Testis (tissue), 3 donors: ENCODE measurements around the gene C11orf21. TPM values are rescaled to one million over a fixed set of nuclear protein-coding genes. Genes with fewer than 3 reads are reported as not detected.

ENCODE experiments used
- DNase-seq: peaks from one replicate; pipeline ENCODE4 v3.0.0-alpha.2; 2019
- H3K27ac ChIP-seq, 2 donors: fragments of 200-600 bp; sonication (generic); one replicate each; pipeline ENCODE4 v1.5.1; 2019
- H3K27me3 ChIP-seq: fragments of 200-600 bp; sonication (generic); one replicate; pipeline ENCODE4 v1.5.1; 2019
- H3K36me3 ChIP-seq: fragments of 200-600 bp; sonication (generic); one replicate; pipeline ENCODE4 v1.5.1; 2017; ENCODE audit warnings: low read depth; ENCODE audit errors: missing control alignments
- H3K4me1 ChIP-seq: fragments of 200-600 bp; sonication (generic); one replicate; pipeline ENCODE4 v1.5.1; 2019
- H3K4me3 ChIP-seq, 2 donors: fragments of 200-600 bp; sonication (generic); one replicate each; pipeline ENCODE4 v1.5.1; 2017 to 2019
- H3K9me3 ChIP-seq: fragments of 200-600 bp; sonication (generic); one replicate; pipeline ENCODE4 v1.5.1; 2017
- CTCF ChIP-seq, 3 experiments: fragments of 450-650 bp in 2 of 3; fragments of 200-600 bp in 1 of 3; sonication (generic) in 1 of 3; IDR thresholded peaks; one replicate each; pipeline ENCODE4 v1.5.1; 2016 to 2019; ENCODE audit warnings: antibody characterized with exemption in 3 of 3, mild to moderate bottlenecking in 2 of 3, moderate library complexity in 1 of 3
- POLR2A ChIP-seq: fragments of 450-650 bp; IDR thresholded peaks from one replicate; pipeline ENCODE4 v1.6.1; 2017; ENCODE audit warnings: antibody characterized with exemption, mild to moderate bottlenecking, moderate library complexity
- WGBS, 2 donors: methylation state at CpG; one replicate each; pipeline ENCODE4 v1.1.5; 2018; 5-methylcytosine and 5-hydroxymethylcytosine counted together
- intact Hi-C: fragments of 100-400 bp; cut with DNase I; formaldehyde crosslinking; loops from one replicate; pipeline ENCODE4 v1.15.1; 2023; ENCODE audit warnings: low total_unique reads
- polyA plus RNA-seq: library from polyadenylated mRNA; stranded (reverse); fragments of 350-450 nt; fragmentation: Illumina TruSeq; extraction: RNeasy Lipid Tissue Mini Kit (QIAGEN cat#74804); gene quantifications from one replicate; pipeline ENCODE4 v1.2.3, GENCODE V29; 2014; ENCODE audit warnings: low read depth, low replicate concordance; ENCODE audit not compliant: insufficient read depth
- total RNA-seq, 2 donors: library from RNA; depleted of rRNA; stranded (reverse); fragments of >200 nt; gene quantifications; one replicate each; pipeline ENCODE4 v1.2.3, GENCODE V29; 2016

C11orf21 gene
- total and polyA plus RNA-seq, 3 donors from 2014 or later: 0.12 to 0.88 (median 0.47) TPM

GRCh38 chr11:2300290-2300935 lies 1.3 kb downstream of the C11orf21 start:
- no peak for TF ChIP-seq CTCF (IDR thresholded peaks at IDR 0.05)
- TF ChIP-seq POLR2A: no peak
- no peaks in the 10 kb centered on the region for H3K27me3 ChIP-seq
- 81 to 83% methylated on average over 9 to 19 of the region's 19 CpGs for WGBS, 2 donors
- H3K4me1 ChIP-seq: peaks cover 30% of the 10 kb centered on the region
- no peaks in the 10 kb centered on the region for H3K36me3 ChIP-seq
- no peaks in the 10 kb centered on the region for H3K9me3 ChIP-seq
- H3K27ac ChIP-seq: no peak overlapping the region
- intact Hi-C loops: no loop called here
- DNase-seq: peak; percentile 12
- H3K4me3 ChIP-seq: no peak overlapping the region

DNA sequence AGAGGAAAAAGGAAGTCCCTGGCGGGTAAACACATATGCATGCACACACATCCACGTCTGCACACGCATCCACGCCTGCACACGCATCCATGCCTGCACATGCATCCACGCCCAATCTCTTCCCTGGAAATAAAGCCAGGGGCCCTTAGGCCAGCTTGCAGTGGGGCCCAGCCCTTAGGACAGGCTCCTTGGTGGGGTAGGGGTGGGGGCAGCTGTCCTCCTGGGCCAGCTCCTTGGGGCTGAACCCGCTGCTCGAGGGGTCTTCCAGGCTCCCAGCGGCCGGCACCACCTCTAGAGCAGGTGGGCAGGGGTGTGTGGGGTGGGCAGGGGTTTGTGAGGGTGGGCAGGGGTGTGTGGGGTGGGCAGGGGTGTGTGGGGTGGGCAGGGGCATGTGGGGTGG lies 1.9 kb downstream of the C11orf21 start:
- H3K9me3 ChIP-seq: no peaks in the 10 kb centered on the region
- H3K4me3 ChIP-seq: no peak overlapping the region
- H3K27me3 ChIP-seq: no peaks in the 10 kb centered on the region
- H3K36me3 ChIP-seq: no peaks in the 10 kb centered on the region
- H3K4me1 ChIP-seq: peaks cover 24% of the 10 kb centered on the region
- H3K27ac ChIP-seq: no peak overlapping the region
- intact Hi-C loops: loop anchor here (5.0 kb wide), 1 partner anchor 102 kb away; no protein-coding TSS in a partner anchor
- no peak for TF ChIP-seq POLR2A
- TF ChIP-seq CTCF (IDR thresholded peaks at IDR 0.05): no peak
- 65 to 80% methylated on average over 5 to 9 of the region's 10 CpGs for WGBS, 2 donors
- DNase-seq: no peak

DNA sequence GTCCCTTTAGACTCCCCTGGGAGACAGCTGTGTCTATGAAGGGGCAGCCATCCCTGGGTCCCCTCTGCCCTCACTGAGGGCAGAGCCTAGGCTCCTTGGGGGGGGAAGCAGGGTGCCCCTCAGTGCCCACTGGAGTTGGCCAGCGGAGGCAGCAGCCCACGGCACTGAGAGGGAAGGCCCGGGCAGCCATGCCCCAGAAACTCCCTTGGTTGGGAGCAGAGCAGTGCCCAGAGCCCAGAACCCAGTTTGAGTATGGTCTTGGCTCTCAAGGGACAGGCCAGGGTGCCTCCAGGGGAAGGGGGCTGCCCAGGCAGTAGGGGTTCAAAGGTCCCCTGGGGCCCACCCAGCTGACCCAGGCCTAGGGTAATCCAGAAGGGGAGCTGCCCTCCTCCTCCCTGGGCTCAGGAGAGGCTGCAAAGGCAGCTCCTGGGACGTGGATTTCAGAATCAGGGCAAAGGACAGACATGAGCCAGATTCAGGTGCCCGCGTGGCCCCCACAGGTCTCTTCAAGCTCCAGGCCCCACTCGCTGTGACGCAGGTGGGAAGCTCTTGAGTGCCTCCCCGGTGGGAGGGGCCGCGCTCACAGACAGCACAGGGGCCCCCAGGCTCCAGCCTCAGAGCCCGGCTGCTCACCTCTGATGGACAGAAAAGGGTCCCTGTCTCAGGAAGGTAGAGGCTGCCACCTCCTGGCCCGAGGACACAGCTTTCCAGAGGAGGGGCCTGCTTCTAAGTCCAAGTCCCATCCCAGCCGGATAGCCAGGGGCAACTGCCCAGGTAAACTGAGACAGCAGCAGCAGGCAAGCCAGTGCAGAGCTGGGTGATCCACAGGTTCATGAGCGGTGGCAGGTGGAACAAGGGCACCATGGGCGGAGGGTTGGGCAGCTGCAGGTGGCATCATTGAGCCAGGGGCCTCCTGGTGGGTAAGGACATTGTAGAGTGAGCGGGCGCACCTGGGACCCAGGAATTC lies 2.6 kb downstream of the C11orf21 start:
- no peak overlapping the region for H3K4me3 ChIP-seq
- H3K27ac ChIP-seq: no peak overlapping the region
- H3K9me3 ChIP-seq: no peaks in the 10 kb centered on the region
- H3K27me3 ChIP-seq: no peaks in the 10 kb centered on the region
- WGBS, 2 donors: 68 to 92% methylated on average over 4 to 18 of the region's 18 CpGs
- H3K4me1 ChIP-seq: peaks cover 18% of the 10 kb centered on the region
- intact Hi-C loops: loop anchor here (5.0 kb wide), 1 partner anchor 102 kb away; no protein-coding TSS in a partner anchor
- peak; percentile 54 for DNase-seq
- H3K36me3 ChIP-seq: no peaks in the 10 kb centered on the region
- TF ChIP-seq CTCF (IDR thresholded peaks at IDR 0.05): peak in 1 of 3 experiments; percentile 15
- TF ChIP-seq POLR2A: no peak

- 78 to 89% methylated on average over 7 to 14 of the region's 14 CpGs for WGBS, 2 donors
- intact Hi-C loops: loop anchor here (5.0 kb wide), 1 partner anchor 101 kb away; no protein-coding TSS in a partner anchor
- Histone ChIP-seq H3K27ac (no peak overlapping the region), H3K9me3 (no peaks in the 10 kb centered on the region), H3K36me3 (no peaks in the 10 kb centered on the region), H3K27me3 (no peaks in the 10 kb centered on the region), H3K4me3 (no peak overlapping the region), H3K4me1 (peaks cover 10% of the 10 kb centered on the region)
- DNase-seq: peak; percentile 9
- TF ChIP-seq POLR2A (no peak), CTCF (IDR thresholded peaks at IDR 0.05) (no peak)
These were observed 3.5 kb downstream of the C11orf21 start for GRCh38 chr11:2298131-2298794.
